ENCODE measurements around the gene ICA1.

The ICA1 gene

GRCh38 chr7:8131694-8132605 lies 130.0 kb downstream of the ICA1 start:
- no peak for DNase-seq (ENCODE audit: low read depth in 2 of 2)

DNA sequence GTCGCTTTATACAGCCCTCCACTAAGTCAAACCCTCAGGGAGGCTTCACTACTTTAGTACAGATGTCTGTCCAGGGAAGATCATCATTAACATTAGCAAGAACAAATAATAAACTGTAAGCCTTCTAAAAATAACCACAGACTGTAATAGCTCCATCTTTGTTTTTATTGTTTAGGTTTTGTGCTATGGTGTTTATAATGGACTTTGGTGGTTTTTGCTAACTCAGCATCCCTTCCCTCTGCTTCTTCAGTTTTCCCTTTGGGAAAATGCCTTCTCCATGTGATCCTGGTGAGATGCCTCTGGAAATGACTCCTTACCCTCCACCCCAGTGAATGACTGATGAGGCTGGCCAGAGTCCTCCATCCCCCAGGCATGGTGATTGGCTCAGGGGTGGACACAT lies 131.3 kb downstream of the ICA1 start:
- DNase-seq (ENCODE audit: low read depth in 2 of 2): no peak

GRCh38 chr7:8129318-8129659 lies 132.7 kb downstream of the ICA1 start:
- DNase-seq (ENCODE audit: low read depth in 2 of 2): no peak

GRCh38 chr7:8128449-8129317 lies 133.3 kb downstream of the ICA1 start:
- no peak for DNase-seq (ENCODE audit: low read depth in 2 of 2)

- no peak for DNase-seq (ENCODE audit: low read depth in 2 of 2)
Measured at GRCh38 chr7:8126601-8127167, 135.3 kb downstream of the ICA1 start.

DNA sequence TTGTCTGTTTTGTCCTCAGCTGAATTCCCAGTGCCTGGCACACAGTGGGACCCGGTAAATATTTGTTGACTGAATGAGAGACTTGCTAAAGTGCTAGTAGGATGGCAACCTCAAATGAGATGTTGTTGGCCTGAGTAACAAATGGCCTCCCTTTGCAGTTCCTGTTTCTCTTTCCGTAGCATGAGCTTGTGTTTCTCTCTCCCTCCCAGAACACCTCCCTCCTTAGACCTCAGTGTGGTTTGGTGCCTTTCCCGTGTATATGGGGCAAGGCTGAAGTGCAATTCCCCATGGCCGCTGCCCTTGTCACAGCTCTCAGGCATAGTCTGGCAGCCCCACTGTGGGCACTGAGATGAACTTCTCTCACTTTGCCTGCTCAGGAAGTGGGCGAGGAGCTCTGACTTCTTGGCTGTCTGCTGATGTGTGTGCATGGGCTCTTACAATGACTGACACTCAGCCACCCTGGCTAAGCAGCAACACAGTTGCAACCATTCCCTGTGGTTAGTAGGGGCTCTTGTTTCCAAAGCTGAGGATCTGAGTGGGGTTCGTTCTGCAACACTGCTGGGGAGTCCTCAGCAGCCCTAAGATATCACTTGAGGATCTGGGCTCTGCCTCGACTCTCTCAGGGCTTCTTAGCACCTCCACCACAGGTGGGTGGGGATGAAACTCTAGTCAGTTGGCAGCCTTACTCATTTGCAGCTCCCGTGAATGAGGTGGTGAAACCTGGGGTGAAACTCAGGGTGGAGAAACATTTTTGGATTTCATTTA lies 136.1 kb downstream of the ICA1 start:
- peak; percentile 47 to 59 for DNase-seq (ENCODE audit: low read depth in 2 of 2)

- DNase-seq (ENCODE audit: low read depth in 2 of 2): no peak
Measured at GRCh38 chr7:8121243-8121642, 140.7 kb downstream of the ICA1 start.

DNA sequence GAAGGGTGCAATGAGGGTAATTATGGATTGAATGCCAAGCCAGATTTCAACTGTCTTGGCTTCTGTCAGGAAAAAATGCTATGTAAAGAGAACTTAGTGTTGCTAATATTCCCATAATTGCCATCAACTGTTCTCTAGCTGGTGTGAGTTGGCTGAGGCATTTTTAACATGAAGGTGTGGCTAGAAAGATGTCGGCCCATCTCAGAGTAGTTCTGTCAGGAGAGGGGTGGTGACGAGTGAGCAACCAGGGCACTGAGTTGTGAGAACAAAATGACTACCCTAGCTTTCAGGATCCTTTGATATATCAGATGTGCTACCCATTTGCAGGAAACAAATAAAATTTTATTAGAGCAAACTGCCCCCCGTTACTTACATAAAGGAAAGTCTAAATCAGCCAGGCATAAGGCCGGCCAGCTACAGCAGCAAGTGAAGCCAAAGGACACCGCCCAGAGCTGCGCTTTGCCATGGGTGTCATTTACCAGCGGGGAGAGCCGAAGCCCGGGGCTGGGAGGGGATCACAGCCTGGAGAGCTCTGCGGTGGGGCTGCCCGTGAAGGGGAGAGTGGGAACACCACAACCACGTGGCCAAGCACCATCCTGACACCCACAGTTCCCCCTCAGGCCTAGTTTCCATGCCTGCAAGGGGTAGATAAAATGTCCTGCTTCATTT lies 141.4 kb downstream of the ICA1 start:
- DNase-seq (ENCODE audit: low read depth in 2 of 2): no peak

- DNase-seq (ENCODE audit: low read depth in 2 of 2): no peak
Measured at GRCh38 chr7:8119262-8119661, 142.7 kb downstream of the ICA1 start.

DNA sequence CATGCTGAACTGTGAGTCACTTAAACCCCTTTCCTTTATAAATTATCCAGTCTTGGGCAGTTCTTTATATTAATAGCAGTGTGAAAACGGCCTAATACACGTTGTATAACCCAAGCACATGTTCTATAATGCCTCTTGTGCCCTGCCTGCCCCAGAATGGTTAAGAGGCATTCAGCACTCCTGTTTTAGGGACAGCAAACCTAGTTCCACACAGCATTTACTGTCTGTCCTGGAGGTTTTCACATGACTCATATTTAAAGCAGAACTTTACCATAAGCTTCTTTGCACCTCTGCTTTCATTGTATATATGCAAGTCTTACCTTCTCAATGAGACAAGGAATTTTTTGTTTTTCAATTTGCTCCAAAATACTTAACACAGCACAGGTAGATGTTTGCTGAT lies 144.8 kb downstream of the ICA1 start:
- DNase-seq (ENCODE audit: low read depth in 2 of 2): no peak

DNA sequence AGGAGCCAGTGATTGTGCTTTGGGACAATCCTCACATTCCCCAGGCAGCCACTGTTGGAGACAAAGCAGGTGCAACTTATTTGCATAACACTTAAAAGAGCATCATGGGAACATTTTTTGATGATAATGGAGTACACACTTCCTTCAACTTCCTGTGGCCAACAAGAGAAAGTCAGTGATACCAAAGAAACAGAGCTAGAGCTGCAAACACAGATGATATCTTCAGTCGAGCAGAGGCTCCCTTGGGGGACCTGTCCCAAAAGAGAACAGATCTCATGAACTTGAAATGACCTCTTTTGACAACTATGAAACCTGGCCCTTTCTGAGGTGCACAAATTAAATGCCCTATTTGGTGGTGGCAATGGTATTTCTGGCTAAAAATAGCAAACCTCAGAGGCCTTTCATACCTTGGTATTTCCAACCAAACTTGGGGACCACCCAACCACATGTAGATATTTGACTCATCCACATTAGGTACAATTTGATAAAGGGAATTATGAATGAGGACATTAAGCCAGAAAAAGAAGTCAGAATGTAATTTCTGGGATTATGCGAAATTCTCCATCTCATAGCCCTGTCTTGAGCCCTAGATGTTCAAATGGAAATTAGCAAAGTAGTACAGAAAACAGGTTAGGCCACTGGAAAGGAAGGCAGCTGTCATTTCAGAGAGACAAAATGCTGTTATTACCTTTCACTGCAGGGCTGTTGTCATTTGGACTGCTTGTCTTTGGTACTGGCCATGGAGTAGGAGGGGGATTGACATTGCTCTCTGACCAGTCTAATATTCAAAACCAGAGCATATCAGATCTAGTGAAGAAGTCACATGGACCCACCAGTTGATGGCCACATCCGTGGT lies 146.2 kb downstream of the ICA1 start:
- DNase-seq (ENCODE audit: low read depth in 2 of 2): no peak

DNA sequence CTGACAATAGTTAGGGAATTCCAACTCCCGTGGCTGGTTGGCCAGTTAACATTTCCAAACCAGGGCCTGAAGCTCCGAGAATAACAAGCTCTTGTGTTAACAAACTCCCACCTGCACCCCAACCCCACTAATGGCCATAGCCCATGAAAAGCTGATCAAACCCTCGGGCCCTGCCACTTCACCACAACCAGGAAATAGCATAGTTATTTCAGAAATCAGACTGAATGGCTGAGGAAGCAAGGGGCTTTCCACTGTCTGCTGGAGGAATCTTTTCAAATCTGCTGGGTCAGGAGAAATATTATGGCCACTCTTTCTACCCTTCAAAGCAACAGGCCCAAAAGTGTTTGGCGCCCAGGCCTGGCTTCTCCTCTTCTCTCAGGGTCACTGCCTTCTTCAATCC lies 147.8 kb downstream of the ICA1 start:
- DNase-seq (ENCODE audit: low read depth in 2 of 2): no peak

- no peak for DNase-seq (ENCODE audit: low read depth in 2 of 2)
Measured at GRCh38 chr7:8113184-8113583, 148.8 kb downstream of the ICA1 start.

DNA sequence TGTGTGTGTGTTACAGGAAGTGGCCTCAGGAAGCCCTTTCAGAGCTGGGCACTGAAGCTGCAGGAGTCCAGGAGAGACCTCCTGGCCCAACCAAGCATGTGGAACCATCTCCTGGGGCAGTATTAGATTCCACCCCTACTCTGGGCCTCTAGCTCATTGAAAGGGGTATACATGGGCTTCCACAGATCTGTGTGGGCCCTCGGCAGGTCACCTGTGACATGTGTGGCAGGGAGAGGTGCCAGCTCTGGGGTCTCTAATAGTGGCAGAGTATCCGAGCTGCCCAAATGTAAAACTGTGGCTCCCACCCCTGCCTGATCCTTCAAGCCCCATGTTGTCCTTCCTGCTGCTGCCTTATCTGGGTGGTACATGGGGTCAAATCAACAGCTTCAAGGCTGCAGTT lies 149.3 kb downstream of the ICA1 start:
- DNase-seq (ENCODE audit: low read depth in 2 of 2): no peak

GRCh38 chr7:8111282-8111960 lies 150.5 kb downstream of the ICA1 start:
- no peak for DNase-seq (ENCODE audit: low read depth in 2 of 2)

DNA sequence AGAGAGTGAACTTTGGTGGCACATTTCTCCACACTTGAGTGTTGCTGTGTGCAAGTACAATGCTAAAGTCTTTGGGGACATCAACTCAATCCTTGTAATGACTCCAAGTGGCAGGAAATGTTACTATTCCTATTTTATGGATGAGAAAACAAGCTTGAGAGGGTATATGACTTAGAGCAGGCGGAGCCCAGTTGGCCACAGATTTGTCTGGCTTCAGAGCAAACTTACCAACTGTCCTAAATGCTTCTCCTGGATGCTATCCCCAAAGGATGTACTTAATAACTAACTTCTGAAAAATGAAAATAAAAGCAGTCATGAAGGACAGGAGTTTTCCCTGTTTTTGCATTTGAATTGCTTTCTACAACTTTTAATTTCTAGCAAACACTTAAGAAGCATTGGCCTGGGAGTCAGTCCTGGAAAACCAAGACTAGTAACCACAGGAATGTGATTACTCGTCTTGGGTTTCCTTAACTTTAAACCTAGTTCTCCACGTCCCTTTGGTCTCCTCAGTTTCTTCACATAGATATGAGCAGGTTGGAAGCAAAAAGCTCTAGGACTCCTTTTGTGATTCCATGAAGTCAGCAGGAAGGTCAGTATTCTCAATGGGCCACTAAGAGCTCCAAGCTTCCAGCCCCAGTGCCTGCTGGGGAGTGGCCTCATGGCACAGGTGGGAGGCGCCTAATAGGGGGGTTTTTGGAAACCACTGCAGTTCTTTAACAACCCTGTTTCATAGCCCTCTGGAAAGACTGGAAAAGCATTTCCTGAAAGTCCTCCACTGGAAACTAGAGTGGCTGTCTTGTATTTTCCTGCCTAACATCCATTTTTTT lies 152.6 kb downstream of the ICA1 start:
- DNase-seq (ENCODE audit: low read depth in 2 of 2): no peak

DNA sequence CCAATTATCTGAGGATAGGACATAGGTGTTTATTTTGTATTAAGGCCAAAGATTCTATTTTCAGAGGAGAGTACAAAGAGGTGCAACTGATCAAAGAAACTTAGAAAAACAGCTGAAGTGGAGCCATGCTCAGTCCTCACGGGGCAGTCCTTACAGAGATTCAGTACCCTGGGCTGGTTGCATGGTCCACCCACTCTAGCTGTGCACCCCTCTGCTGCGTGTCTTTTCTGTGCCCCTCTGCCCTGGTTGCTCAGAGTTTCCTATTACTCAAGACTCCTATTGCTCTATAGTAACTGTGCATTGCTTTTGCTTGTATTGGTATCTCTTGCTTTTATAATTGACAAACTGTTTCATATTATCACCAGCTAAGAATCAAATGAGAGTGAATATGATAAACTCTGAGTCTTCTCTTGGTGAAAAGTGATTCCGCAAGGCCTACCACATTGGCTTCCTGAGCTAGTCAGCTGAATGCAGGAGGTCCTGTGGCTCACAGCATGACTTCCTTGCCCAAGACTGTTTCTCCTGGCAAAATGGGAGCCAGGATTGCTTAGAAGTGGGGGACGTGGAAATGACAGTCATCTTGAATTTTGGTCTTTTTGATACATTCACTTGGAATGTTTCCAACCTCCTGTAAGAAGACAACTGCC lies 156.4 kb downstream of the ICA1 start:
- no peak for DNase-seq (ENCODE audit: low read depth in 2 of 2)

GRCh38 chr7:8103282-8103681 lies 158.7 kb downstream of the ICA1 start:
- no peak for DNase-seq (ENCODE audit: low read depth in 2 of 2)
